Body of pancreas (tissue), 4 donors: ENCODE data around the gene CSGALNACT2.
A peak's percentile ranks its signal among the peaks of the same experiment; 100 is the strongest.

Source experiments
- CTCF ChIP-seq, 7 experiments: fragments of 450-650 bp in 4 of 7; fragments of 200-600 bp in 3 of 7; sonication (generic) in 3 of 7; IDR thresholded peaks; one replicate each; pipeline ENCODE4 v1.5.1; 2016 to 2019; ENCODE audit warnings: antibody characterized with exemption in 7 of 7
- POLR2A ChIP-seq, 3 donors: fragments of 450-650 bp; IDR thresholded peaks; one replicate each; pipeline ENCODE4 v1.6.1; 2016; ENCODE audit warnings: antibody characterized with exemption in 3 of 3, mild to moderate bottlenecking in 2 of 3

- TF ChIP-seq POLR2A (IDR thresholded peaks at IDR 0.05) (no peak), CTCF (IDR thresholded peaks at IDR 0.05) (peak in 1 of 7 experiments; percentile 7)
Observed at GRCh38 chr10:43197834-43198681, 59.8 kb downstream of the CSGALNACT2 start.
